Stimulated activated CD4-positive, alpha-beta T cell treated with anti-CD3 and anti-CD28 coated beads, Interleukin-1b, Interleukin-23, amount 100 ng/mL, for 24 hours (primary cell): ENCODE results near the gene TPGS1.

Experiments
- DNase-seq, 4 experiments: peaks; one replicate each; pipeline ENCODE4 v3.0.0-alpha.2; 2020; ENCODE audit warnings: low read depth in 4 of 4, low spot score in 1 of 4

The TPGS1 gene

DNA sequence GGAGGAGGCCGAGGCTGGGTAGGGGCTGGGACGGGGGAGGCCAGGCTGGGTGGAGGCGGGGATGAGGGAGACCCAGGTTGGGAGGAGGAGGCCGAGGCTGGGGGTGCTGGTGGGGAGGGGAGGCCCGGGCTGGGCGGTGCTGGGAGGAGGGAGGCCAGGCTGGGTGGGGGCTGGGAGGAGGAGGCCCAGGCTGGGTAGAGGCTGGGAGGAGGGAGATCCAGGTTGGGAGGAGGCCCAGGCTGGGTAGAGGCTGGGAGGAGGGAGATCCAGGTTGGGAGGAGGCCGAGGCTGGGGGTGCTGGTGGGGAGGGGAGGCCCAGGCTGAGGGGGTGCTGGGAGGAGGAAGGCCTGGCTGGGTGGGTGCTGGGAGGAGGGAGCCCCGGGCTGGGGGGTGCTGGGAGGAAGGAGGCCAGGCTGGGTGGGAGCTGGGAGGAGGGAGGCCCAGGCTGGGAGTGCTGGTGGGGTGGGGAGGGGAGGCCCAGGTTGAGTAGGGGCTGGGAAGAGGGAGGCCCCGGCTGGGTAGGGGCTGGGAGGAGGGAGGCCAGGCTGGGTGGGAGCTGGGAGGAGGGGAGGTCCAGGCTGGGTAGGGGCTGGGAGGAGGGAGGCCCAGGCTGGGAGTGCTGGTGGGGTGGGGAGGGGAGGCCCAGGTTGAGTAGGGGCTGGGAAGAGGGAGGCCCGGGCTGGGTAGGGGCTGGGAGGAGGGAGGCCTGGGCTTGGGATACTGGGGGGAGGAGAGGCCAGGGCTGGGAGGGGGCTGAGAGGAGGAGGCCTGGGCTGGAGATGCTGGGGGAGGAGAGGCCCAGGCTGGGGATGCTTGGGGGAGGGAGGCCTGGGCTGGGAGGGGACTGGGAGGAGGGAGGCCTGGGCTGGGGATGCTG is 10.7 kb downstream of the TPGS1 start:
- no peak for DNase-seq

DNA sequence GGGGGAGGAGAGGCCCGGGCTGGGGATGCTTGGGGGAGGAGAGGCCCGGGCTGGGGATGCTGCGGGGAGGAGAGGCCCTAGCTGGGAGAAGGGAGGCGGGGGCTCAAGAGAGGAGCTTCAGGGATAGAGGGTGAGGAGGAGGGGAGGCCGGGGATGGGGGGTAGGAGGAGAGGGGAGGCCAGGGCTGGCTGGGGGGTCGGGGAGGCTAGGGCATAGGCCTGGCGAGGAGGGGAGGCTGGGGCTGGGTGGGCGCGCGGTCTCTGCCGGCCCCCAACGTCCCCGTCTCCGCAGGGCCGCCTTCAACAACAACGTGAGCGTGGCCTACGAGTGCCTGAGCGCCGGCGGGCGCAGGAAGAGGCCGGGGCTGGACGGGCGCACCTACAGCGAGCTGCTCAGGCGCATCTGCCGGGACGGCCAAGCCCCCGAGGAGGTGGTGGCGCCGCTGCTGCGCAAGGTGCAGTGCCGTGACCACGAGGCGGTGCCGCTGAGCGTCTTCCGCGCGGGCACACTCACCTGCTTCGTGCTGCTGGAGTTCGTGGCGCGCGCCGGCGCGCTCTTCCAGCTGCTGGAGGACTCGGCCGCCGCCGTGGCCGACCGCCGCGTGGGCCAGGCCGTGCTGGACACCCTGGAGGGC is 11.4 kb downstream of the TPGS1 start:
- DNase-seq = peak in 2 of 4 experiments; percentile 26 to 34

DNA sequence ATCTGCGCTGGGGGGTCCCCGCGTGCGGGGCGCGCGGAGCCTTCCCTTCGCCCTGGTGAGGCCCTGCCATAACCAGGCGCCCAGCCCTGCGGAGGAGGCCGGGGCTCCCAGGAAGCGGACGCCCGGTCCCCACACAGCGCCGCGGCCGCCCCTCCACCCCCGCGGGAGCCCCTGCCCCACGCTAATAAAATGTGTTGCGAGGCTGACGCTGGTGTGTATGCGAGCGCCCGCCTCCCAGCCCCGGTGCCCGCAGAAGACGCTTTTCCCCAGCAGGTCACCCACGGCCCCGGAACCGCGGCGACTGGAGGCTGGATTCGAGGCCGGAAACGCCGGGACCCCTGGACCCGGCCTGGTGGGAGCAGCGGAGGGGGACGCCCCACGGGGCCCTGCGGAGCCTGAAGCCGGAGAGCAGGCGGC is 12.2 kb downstream of the TPGS1 start:
- DNase-seq = no peak

DNA sequence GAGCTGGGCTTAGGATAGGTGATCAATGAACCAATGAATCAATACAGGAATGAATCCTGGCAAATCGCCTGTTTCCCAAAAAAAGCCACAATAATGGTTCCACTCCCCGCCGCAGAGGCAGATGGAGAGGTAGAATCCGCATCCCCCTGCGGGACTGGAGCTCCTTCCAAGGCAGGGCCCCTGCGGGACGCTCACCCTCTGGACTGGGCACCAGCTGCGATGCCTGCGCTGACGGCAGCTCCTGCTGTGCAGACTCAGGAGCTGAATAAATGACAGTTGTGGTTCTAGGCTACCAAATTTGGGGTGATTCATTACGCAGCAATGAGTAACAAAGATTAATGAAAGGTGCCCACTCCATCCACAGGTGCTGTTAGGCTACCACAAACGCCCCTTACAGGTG is 15.4 kb downstream of the TPGS1 start:
- DNase-seq = no peak

DNA sequence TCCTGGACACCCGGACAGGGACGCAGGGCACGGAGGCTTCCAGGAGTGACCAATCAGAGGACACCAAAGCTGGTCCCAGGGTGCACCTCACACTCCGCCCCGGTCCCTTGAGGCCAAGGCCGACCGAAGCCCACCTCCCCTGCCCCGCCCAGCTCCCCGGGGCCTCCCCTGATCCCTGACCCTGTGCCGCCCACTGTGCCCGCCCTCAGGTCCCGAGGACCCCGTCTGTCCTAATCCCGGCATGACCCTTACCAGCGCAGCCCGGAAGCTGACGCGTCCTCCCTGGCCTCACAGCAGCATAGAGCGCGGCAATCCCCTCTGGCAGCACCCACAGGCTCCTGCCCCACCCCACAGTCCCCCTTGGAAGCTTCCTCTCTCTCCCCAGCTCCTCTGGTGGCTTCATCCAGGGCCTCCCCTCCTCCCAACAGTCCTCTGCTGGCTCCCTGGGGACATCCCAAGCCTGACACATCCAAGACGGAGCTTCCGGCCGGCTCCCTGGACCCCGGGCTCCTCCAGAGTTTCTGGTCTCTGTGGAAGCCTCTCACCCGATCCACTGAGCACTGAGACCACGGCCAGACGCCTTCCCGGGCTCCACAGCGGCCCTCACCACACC is 16.9 kb downstream of the TPGS1 start:
- DNase-seq = no peak

DNA sequence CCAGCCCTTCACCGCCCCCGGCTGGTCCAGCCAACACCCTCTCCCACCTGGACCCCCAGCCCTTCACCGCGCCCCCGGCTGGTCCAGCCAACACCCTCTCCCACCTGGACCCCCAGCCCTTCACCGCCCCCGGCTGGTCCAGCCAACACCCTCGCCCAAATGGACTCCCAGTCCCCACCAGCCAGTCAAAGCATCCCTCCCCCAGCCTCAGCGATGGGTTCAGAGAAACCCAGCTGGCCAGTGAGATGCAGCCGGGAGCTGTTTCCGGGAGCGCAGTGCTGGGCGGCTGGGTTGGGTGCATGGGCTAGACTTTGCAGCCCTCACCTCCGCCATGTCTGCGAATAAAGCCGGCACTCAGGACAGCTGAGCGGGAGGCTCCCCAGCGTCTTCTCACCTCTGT is 17.7 kb downstream of the TPGS1 start:
- no peak for DNase-seq

DNA sequence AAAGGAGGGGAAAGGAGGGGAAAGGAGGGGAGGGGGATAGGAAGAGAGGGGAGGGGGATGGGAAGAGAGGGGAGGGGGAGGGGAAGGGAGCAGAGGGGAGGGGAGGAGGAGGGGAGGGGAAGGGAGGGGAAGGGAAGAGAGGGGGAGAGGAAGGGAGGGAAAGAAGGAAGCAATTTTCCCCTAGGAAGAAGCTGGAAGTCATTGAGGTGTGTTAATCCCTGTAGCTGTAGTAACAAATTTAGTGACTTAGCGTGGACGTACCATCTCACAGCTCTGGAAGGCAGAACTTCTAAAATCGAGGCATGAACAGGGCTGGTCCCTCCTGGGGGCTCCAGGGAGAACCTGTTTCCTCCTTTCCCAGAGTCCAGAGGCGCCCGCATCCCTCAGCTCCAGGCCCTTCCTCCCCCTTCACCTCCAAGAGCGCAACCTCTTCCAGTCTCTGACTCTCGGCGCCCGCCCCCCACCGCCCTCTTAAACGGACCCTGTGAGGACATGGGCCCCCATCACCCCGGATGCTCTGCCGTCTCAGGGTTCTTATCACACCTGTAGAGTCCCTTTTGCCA is 18.6 kb downstream of the TPGS1 start:
- DNase-seq = no peak

DNA sequence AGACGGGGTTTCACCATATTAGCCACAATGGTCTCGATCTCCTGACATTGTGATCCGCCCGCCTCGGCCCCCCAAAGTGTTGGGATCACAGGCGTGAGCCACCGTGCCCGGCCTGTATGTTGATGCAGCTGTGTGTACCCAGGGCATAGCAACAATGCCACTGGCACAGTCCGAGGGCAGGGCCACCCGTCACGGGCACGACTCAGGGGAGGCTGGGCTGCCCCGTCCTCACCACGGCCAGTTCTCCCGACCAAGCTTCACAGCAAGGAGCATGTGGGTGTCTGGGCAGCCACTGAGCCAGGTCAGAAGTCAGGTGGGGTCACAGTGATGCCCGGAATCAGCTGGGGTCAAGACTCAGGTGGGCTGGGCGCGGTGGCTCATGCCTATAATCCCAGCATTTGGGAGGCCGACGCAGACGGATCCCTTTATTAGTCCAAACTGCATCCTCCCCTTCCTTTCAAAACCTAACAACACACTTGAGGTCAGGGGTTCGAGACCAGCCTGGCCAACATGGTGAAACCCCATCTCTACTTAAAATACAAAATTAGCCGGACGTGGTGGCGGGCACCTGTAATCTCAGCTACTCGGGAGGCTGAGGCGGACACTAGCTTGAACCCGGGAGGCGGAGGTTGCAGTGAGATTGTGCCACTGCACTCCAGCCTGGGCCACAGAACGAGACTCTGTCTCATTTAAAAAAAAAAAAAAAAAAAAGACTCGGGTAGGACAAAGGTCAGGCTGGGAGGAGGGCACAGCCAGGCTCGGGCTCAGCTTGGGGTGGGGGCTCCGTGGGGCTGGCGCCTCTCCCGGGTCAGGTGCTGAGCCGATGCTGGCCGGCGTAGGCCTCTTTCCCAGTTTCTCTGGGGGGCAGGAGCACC is 23.1 kb downstream of the TPGS1 start:
- no peak for DNase-seq

DNA sequence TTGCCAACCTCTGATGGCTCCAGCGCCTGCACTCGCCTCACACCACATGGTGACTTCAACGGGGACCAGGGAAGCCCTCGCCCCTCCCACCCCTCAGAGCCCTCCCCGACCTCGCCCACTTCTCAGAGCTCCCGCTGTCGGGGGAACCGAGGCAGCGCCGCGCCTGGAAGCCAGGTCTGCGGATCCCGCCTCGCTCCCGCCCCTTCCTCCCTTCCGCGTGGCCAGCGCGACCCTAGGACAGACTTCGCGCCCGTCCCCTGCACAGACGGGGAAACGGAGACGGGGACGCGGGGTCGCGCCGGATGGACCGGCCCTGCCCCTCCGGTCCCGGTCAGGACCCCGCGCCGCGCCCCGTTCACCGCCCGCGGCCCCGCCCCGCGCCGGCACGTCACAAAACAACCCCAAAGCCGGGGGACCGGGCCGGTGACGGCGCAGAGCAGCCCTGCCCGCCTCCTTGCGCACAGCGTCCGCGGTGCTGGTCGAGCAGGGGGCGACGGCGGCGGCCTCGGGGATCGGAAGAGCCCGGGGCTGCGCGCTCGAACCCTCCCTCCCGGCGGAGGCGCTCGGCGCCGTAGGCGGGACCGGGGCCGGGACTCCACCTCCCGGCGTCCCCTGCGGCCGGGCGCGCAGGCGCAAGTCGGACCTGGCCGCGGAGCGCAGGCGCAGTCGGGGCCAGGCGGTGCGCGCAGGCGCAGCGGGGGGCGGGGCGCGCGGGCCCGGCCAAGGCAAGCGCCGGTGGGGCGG is 23.9 kb downstream of the TPGS1 start:
- DNase-seq = peak; percentile 65 to 84 (median 72)

DNA sequence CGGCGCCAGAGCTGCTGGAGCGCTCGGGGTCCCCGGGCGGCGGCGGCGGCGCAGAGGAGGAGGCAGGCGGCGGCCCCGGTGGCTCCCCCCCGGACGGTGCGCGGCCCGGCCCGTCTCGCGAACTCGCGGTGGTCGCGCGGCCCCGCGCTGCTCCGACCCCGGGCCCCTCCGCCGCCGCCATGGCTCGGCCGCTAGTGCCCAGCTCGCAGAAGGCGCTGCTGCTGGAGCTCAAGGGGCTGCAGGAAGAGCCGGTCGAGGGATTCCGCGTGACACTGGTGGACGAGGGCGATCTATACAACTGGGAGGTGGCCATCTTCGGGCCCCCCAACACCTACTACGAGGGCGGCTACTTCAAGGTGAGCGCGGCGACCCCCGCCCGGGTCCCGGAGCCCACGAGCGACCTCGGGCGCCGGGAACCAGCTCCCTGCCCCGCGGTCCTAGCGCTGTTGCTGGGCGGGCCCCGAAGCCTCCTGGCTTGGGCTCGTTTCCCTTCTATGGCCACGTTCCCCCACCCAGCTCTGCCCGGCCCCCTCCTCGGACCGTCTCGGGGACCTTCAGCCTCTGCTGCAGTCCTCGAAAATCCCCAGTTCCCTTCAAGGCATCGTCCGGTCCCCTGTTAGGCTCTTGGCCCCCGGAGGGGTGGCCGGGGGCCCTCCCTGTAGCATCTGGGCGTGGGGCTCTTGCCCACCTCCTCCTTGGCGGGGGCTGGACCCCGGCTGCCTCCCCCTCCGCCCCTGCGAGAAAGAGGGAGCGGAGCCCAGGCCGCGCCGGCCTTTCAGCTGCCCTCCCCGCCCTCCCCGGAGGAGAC is 24.7 kb downstream of the TPGS1 start, which contains the start of gene CDC34:
Gene CDC34, plus strand, starts transcription at position 8 of the 808 bp plus-strand sequence. Its CDS starts 172 bp downstream, at position 180.
- DNase-seq = no peak

DNA sequence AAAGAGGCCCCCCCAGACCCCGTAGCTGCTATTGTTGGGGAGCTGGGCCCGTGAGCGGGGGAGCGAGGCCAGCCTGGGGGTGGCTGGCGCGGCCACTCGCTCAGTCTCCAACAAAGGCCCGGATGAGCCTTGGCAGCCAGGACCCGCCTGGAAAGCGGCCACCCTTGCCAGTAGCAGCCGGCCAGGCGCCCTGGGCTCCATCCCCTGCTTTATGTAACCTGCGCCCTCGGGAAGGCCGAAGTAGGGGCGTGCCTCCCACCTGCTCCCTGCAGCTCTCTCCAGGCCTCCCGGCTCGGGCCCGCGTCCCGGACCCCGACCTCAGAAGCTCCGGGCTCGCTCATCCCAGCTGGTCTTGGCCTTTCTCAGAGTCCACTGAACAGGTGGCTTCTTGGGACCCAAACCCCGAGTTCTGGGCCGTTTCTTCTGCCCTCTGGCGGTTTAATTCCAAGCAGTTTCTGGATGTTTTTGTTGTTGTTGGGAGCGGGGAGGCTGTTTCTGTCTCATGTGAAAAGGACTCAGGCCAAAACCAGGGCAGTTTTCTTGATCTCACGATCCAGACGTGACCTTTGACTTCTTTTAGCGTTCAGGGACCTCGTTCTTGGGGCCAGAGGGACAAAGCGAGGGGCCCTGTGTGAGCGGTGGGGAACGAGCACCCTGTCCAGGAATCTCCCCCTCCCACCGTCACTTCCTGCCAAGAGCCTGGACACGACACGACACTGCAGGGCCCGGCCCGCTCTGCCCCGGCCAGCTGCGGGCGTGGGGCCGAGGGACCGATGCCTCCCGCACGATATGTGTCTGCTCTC is 25.5 kb downstream of the TPGS1 start:
- DNase-seq = no peak

DNA sequence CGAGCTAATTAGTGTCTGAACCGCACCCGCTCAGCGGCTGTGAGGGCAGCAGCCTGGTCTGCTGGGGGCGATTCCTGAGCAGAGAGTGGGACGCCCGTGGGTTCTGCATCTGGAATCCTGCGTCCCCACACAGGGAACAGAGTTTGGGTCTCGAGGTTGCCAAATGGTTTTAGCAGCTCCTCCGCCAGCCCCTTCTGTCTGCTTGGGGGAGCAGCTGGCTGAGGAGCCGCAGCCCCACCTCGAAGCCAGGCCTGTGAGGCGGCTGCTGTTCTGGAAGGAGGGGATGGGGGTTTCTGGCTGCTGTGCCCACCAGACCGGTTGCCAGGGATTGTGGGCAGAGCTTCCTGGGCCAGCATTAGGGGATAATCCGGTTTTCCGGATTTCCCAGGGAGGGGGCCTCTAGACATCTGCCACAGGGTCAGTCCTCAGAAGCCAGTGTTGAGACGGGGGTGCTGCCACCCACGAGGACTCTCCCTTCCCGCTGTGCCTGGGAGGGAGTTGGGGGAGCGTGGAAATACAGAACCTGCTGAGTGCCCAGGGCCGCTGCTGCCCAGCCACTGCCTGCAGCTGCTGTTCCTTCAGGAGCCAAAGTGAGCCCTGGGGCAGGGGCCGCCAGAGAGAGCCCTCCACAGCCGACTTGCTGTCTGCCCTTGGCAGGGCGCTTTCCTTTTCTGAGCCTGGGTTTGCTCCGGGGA is 26.2 kb downstream of the TPGS1 start:
- DNase-seq = no peak

DNA sequence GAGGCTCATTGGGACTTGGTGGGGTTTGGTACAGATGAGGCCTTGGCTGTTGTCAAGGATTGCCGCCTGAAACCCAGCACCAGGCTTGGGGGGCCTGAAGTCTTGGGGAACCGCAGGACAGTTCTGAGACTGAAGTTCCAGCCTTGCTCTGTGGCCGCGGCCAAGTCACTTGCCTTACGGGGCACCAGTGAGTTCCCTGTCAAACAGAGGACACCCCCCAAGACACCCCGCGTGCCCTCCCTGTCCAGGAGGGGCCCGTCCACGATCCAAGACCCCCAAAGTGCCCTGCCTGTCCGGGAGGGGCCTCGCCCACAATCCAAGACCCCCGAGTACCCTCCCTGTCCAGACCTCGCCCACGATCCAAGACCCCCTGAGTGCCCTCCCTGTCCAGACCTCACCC is 26.8 kb downstream of the TPGS1 start:
- no peak for DNase-seq

DNA sequence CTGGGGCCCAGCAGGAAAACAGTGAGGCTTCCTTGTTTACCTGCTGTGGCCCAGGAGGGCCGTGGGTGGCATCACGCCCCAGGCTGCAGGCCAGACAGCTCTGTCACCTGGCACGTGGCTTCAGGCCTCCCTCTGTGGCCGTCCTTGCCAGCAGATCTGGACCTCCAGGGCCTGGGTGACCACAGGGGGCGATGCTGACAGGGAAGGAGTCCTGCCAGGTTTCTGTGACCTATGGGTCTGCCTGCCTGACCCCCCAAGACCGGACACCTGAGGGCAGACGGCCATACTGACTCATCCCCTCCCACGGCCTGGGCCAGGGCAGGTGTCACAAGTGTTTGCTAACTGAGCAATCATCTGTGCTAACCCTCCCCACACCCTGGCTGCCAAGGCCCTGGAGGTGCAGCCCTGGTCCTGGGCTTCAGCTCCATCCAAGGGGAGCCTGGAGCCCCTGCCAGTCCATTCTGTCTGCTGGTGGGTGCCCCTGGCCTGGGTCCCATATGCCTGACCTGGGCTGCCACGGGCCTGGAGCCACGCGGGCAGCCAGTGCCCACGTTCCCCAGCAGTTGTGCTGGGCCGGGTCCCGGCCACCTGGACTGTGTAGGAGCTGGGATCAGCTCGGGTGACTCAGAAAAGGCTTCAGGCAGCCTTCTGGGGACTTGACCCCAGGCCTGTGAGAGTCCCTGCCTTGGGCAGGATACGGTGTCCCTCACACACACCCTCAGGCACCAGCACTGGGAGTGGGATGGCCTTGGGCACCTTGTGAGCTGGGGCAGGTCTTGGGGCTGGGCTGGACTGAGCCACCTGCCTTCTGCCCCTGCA is 27.9 kb downstream of the TPGS1 start:
- no peak for DNase-seq

DNA sequence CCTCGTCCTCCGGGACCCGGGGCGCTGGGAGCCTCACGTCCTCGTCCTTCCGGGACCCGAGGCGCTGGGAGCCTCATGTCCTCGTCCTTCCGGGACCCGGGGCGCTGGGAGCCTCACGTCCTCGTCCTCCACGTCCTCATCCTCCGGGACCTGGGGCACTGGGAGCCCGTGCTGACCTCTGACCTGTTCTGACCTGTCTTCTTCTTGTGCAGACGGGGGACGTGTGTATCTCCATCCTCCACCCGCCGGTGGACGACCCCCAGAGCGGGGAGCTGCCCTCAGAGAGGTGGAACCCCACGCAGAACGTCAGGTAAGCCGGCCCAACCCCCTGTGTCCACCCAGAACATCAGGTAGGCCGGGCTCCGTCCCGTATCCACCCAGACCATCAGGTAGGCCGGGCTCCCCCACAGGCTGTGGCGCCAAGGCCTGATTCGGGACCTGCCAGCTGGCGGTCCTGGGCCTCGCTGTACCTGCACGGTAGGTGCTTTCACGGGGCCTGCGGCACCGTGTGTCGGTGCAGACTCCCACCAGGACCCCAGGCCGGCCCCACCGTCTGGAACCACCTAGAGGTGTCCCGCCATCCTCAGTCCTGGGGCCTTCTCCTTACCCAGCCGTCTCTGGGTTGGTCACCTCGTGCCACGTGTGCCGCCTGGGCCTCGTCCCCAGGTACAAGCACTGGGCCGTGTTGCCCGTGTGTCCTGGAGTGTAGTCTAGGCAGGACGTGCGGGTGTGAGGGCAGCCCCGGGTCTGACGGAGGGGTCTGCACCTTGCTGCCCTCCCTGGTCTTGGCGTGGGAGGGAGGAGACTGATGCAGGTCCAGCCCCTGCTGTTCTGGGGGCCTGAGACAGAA is 29.0 kb downstream of the TPGS1 start:
- no peak for DNase-seq

DNA sequence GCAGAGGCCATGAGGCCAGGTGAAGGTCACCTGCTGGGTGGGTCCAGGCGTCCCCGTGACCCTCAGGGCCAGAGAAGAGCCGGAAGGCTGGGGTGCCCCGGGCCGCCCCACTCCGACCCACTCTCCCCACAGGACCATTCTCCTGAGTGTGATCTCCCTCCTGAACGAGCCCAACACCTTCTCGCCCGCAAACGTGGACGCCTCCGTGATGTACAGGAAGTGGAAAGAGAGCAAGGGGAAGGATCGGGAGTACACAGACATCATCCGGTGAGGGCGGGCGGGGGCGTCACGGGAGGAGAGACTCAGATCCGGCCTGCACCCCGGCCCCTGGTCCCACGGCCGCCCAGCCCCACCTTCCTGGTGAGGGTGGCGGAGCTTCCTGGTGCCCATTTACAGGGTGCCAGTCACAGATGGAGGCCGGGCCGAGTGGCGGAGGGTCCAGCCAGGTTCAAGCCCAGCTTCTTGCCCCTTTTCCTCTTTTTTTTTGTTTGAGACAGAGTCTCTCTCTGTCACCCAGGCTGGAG is 29.6 kb downstream of the TPGS1 start:
- no peak for DNase-seq
